Measurements from ENCODE around the gene TXNDC11.

GRCh38 chr16:11757671-11758545 lies 15.3 kb upstream of the TXNDC11 start:
- TF ChIP-seq SUZ12 (IDR thresholded peaks at IDR 0.05; ENCODE audit: extremely low read depth, insufficient read depth, insufficient read length): no peak
- no peak for TF ChIP-seq YY1 (IDR thresholded peaks at IDR 0.05; ENCODE audit: insufficient read depth, insufficient read length)
